ENCODE data around the gene TPBGL. TPM values are rescaled to one million over a fixed set of nuclear protein-coding genes. Genes with fewer than 3 reads are reported as not detected.

TPBGL gene
- polyA plus RNA-seq, 4 donors = 0.22 to 0.78 TPM; not detected in 2

- H3K27ac ChIP-seq (ENCODE audit: low read depth in 1 of 3, low read length in 2 of 3) = no peak overlapping the region
- FAIRE-seq (no peak), DNase-seq (no peak)
- H3K4me3 ChIP-seq (ENCODE audit: low read depth in 1 of 3, low read length in 3 of 3) = no peak overlapping the region
- no peaks in the 10 kb centered on the region for H3K36me3 ChIP-seq (ENCODE audit: control insufficient read depth in 3 of 3, insufficient read depth in 2 of 3, low read depth in 1 of 3, low read length in 3 of 3)
- H3K27me3 ChIP-seq (ENCODE audit: control insufficient read depth in 3 of 3, insufficient read depth in 3 of 3, low read length in 3 of 3) = peaks cover 3 to 42% (median 4%) of the 10 kb centered on the region in 3 donors
- 71 to 84% (median 72%) methylated on average over 5 of the region's 5 CpGs for WGBS, 3 donors
- no peaks in the 10 kb centered on the region for H3K9me3 ChIP-seq (ENCODE audit: control insufficient read depth in 2 of 2, insufficient read depth in 1 of 2, low read depth in 1 of 2, low read length in 1 of 2)
- peaks cover 0 to 4% (median 0%) of the 10 kb centered on the region in 3 donors for H3K4me1 ChIP-seq (ENCODE audit: control insufficient read depth in 3 of 3, insufficient read depth in 2 of 3, low read depth in 1 of 3, low read length in 2 of 3)
Measured at GRCh38 chr11:75245356-75246005, 4.9 kb downstream of the TPBGL start.

GRCh38 chr11:75246006-75246670 lies 5.6 kb downstream of the TPBGL start:
- peaks cover 0 to 39% (median 3%) of the 10 kb centered on the region in 3 donors for H3K27me3 ChIP-seq (ENCODE audit: control insufficient read depth in 3 of 3, insufficient read depth in 3 of 3, low read length in 3 of 3)
- WGBS, 3 donors = 45 to 70% (median 49%) methylated on average over 7 of the region's 7 CpGs
- no peak overlapping the region for H3K27ac ChIP-seq (ENCODE audit: low read depth in 1 of 3, low read length in 2 of 3)
- FAIRE-seq = no peak
- H3K4me1 ChIP-seq (ENCODE audit: control insufficient read depth in 3 of 3, insufficient read depth in 2 of 3, low read depth in 1 of 3, low read length in 2 of 3) = peaks cover 0 to 4% (median 0%) of the 10 kb centered on the region in 3 donors
- no peak for DNase-seq
- H3K36me3 ChIP-seq (ENCODE audit: control insufficient read depth in 3 of 3, insufficient read depth in 2 of 3, low read depth in 1 of 3, low read length in 3 of 3) = no peaks in the 10 kb centered on the region
- H3K4me3 ChIP-seq (ENCODE audit: low read depth in 1 of 3, low read length in 3 of 3) = no peak overlapping the region
- H3K9me3 ChIP-seq (ENCODE audit: control insufficient read depth in 2 of 2, insufficient read depth in 1 of 2, low read depth in 1 of 2, low read length in 1 of 2) = no peaks in the 10 kb centered on the region

- Histone ChIP-seq H3K4me1 (ENCODE audit: control insufficient read depth in 3 of 3, insufficient read depth in 2 of 3, low read depth in 1 of 3, low read length in 2 of 3) (peaks cover 0 to 4% (median 0%) of the 10 kb centered on the region in 3 donors), H3K9me3 (ENCODE audit: control insufficient read depth in 2 of 2, insufficient read depth in 1 of 2, low read depth in 1 of 2, low read length in 1 of 2) (no peaks in the 10 kb centered on the region), H3K27me3 (ENCODE audit: control insufficient read depth in 3 of 3, insufficient read depth in 3 of 3, low read length in 3 of 3) (peaks cover 0 to 37% (median 3%) of the 10 kb centered on the region in 3 donors), H3K36me3 (ENCODE audit: control insufficient read depth in 3 of 3, insufficient read depth in 2 of 3, low read depth in 1 of 3, low read length in 3 of 3) (no peaks in the 10 kb centered on the region), H3K4me3 (ENCODE audit: low read depth in 1 of 3, low read length in 3 of 3) (no peak overlapping the region), H3K27ac (ENCODE audit: low read depth in 1 of 3, low read length in 2 of 3) (no peak overlapping the region)
- 68 to 76% (median 69%) methylated on average over 11 of the region's 11 CpGs for WGBS, 3 donors
- FAIRE-seq (no peak), DNase-seq (no peak)
Measured at GRCh38 chr11:75246671-75247350, 6.2 kb downstream of the TPBGL start.

GRCh38 chr11:75248924-75249256 lies 8.3 kb downstream of the TPBGL start:
- no peak overlapping the region for H3K4me3 ChIP-seq (ENCODE audit: low read depth in 1 of 3, low read length in 3 of 3)
- peaks cover 0 to 7% of the 10 kb centered on the region in 2 donors for H3K9me3 ChIP-seq (ENCODE audit: control insufficient read depth in 2 of 2, insufficient read depth in 1 of 2, low read depth in 1 of 2, low read length in 1 of 2)
- H3K36me3 ChIP-seq (ENCODE audit: control insufficient read depth in 3 of 3, insufficient read depth in 2 of 3, low read depth in 1 of 3, low read length in 3 of 3) = no peaks in the 10 kb centered on the region
- 37 to 46% (median 42%) methylated on average over 11 of the region's 11 CpGs for WGBS, 3 donors
- H3K27ac ChIP-seq (ENCODE audit: low read depth in 1 of 3, low read length in 2 of 3) = no peak overlapping the region
- H3K27me3 ChIP-seq (ENCODE audit: control insufficient read depth in 3 of 3, insufficient read depth in 3 of 3, low read length in 3 of 3) = peaks cover 0 to 17% (median 0%) of the 10 kb centered on the region in 3 donors
- DNase-seq (no peak), FAIRE-seq (no peak)
- H3K4me1 ChIP-seq (ENCODE audit: control insufficient read depth in 3 of 3, insufficient read depth in 2 of 3, low read depth in 1 of 3, low read length in 2 of 3) = no peaks in the 10 kb centered on the region

GRCh38 chr11:75249704-75250103 lies 9.1 kb downstream of the TPBGL start:
- Histone ChIP-seq H3K36me3 (ENCODE audit: control insufficient read depth in 3 of 3, insufficient read depth in 2 of 3, low read depth in 1 of 3, low read length in 3 of 3) (no peaks in the 10 kb centered on the region), H3K4me1 (ENCODE audit: control insufficient read depth in 3 of 3, insufficient read depth in 2 of 3, low read depth in 1 of 3, low read length in 2 of 3) (no peaks in the 10 kb centered on the region), H3K9me3 (ENCODE audit: control insufficient read depth in 2 of 2, insufficient read depth in 1 of 2, low read depth in 1 of 2, low read length in 1 of 2) (peaks cover 0 to 8% of the 10 kb centered on the region in 2 donors), H3K27ac (ENCODE audit: low read depth in 1 of 3, low read length in 2 of 3) (no peak overlapping the region), H3K4me3 (ENCODE audit: low read depth in 1 of 3, low read length in 3 of 3) (no peak overlapping the region), H3K27me3 (ENCODE audit: control insufficient read depth in 3 of 3, insufficient read depth in 3 of 3, low read length in 3 of 3) (peaks cover 0 to 10% (median 0%) of the 10 kb centered on the region in 3 donors)
- 35 to 54% (median 44%) methylated on average over 3 of the region's 3 CpGs for WGBS, 3 donors
- DNase-seq (no peak), FAIRE-seq (no peak)

- Histone ChIP-seq H3K9me3 (ENCODE audit: control insufficient read depth in 2 of 2, insufficient read depth in 1 of 2, low read depth in 1 of 2, low read length in 1 of 2) (peaks cover 0 to 10% of the 10 kb centered on the region in 2 donors), H3K4me3 (ENCODE audit: low read depth in 1 of 3, low read length in 3 of 3) (no peak overlapping the region), H3K27me3 (ENCODE audit: control insufficient read depth in 3 of 3, insufficient read depth in 3 of 3, low read length in 3 of 3) (peaks cover 0 to 10% (median 0%) of the 10 kb centered on the region in 3 donors), H3K36me3 (ENCODE audit: control insufficient read depth in 3 of 3, insufficient read depth in 2 of 3, low read depth in 1 of 3, low read length in 3 of 3) (no peaks in the 10 kb centered on the region), H3K4me1 (ENCODE audit: control insufficient read depth in 3 of 3, insufficient read depth in 2 of 3, low read depth in 1 of 3, low read length in 2 of 3) (no peaks in the 10 kb centered on the region), H3K27ac (ENCODE audit: low read depth in 1 of 3, low read length in 2 of 3) (no peak overlapping the region)
- FAIRE-seq (no peak), DNase-seq (no peak)
Measured at GRCh38 chr11:75254326-75254725, 13.8 kb downstream of the TPBGL start.

GRCh38 chr11:75260396-75261170 lies 20.0 kb downstream of the TPBGL start:
- FAIRE-seq (no peak), DNase-seq (no peak)
- Histone ChIP-seq H3K36me3 (ENCODE audit: control insufficient read depth in 3 of 3, insufficient read depth in 2 of 3, low read depth in 1 of 3, low read length in 3 of 3) (peaks cover 0 to 12% (median 0%) of the 10 kb centered on the region in 3 donors), H3K27ac (ENCODE audit: low read depth in 1 of 3, low read length in 2 of 3) (no peak overlapping the region), H3K4me1 (ENCODE audit: control insufficient read depth in 3 of 3, insufficient read depth in 2 of 3, low read depth in 1 of 3, low read length in 2 of 3) (peaks cover 0 to 2% (median 0%) of the 10 kb centered on the region in 3 donors), H3K9me3 (ENCODE audit: control insufficient read depth in 2 of 2, insufficient read depth in 1 of 2, low read depth in 1 of 2, low read length in 1 of 2) (no peaks in the 10 kb centered on the region), H3K4me3 (ENCODE audit: low read depth in 1 of 3, low read length in 3 of 3) (no peak overlapping the region), H3K27me3 (ENCODE audit: control insufficient read depth in 3 of 3, insufficient read depth in 3 of 3, low read length in 3 of 3) (peaks cover 0 to 3% (median 0%) of the 10 kb centered on the region in 3 donors)
- WGBS, 3 donors = 33 to 57% (median 43%) methylated on average over 10 of the region's 10 CpGs

GRCh38 chr11:75261902-75262361 lies 21.4 kb downstream of the TPBGL start:
- 77 to 87% (median 86%) methylated on average over 6 of the region's 6 CpGs for WGBS, 3 donors
- Histone ChIP-seq H3K4me1 (ENCODE audit: control insufficient read depth in 3 of 3, insufficient read depth in 2 of 3, low read depth in 1 of 3, low read length in 2 of 3) (peaks cover 0 to 2% (median 0%) of the 10 kb centered on the region in 3 donors), H3K4me3 (ENCODE audit: low read depth in 1 of 3, low read length in 3 of 3) (no peak overlapping the region), H3K36me3 (ENCODE audit: control insufficient read depth in 3 of 3, insufficient read depth in 2 of 3, low read depth in 1 of 3, low read length in 3 of 3) (peaks cover 0 to 25% (median 0%) of the 10 kb centered on the region in 3 donors), H3K9me3 (ENCODE audit: control insufficient read depth in 2 of 2, insufficient read depth in 1 of 2, low read depth in 1 of 2, low read length in 1 of 2) (no peaks in the 10 kb centered on the region), H3K27ac (ENCODE audit: low read depth in 1 of 3, low read length in 2 of 3) (no peak overlapping the region), H3K27me3 (ENCODE audit: control insufficient read depth in 3 of 3, insufficient read depth in 3 of 3, low read length in 3 of 3) (peaks cover 0 to 3% (median 0%) of the 10 kb centered on the region in 3 donors)
- DNase-seq = no peak
- no peak for FAIRE-seq
